Transverse colon (tissue), 4 donors: ENCODE data around the gene ENTR1. TPM values are rescaled to one million over a fixed set of nuclear protein-coding genes. Genes with fewer than 3 reads are reported as not detected.
"Not testable (repeated sequence)": the region's sequence is repeated elsewhere in the genome, so short reads cannot be mapped to it uniquely, and the experiment has no call there.

Experiments used
- DNase-seq: peaks from one replicate; pipeline ENCODE4 v3.0.0-alpha.2; 2019
- H3K27ac ChIP-seq, 4 donors: fragments of 200-600 bp; sonication (generic); 2 replicates each; pipeline ENCODE4 v1.5.1; 2016 to 2018; ENCODE audit warnings: inconsistent platforms in 4 of 4
- H3K27me3 ChIP-seq: fragments of 200-600 bp; sonication (generic); 2 replicates; pipeline ENCODE4 v1.5.1; 2017; ENCODE audit warnings: inconsistent platforms
- H3K36me3 ChIP-seq, 4 donors: fragments of 200-600 bp; sonication (generic); 2 replicates each; pipeline ENCODE4 v1.5.1; 2017 to 2019; ENCODE audit warnings: inconsistent platforms in 4 of 4
- H3K4me1 ChIP-seq, 4 donors: fragments of 200-600 bp; sonication (generic); 2 replicates each; pipeline ENCODE4 v1.5.1; 2017 to 2020; ENCODE audit warnings: inconsistent platforms in 4 of 4
- H3K4me3 ChIP-seq, 4 donors: fragments of 200-600 bp; sonication (generic); 1 replicate in 1 of 4; 2 replicates in 3 of 4; pipeline versions ENCODE4 v1.5.1 to v1.6.1; 2017 to 2019; ENCODE audit warnings: inconsistent platforms in 4 of 4
- H3K9me3 ChIP-seq, 2 donors: fragments of 200-600 bp; sonication (generic); 2 replicates each; pipeline ENCODE4 v1.5.1; 2017 to 2019; ENCODE audit warnings: inconsistent platforms in 2 of 2
- EP300 ChIP-seq: sonication (generic); formaldehyde crosslinking; IDR thresholded peaks from one replicate; pipeline ENCODE4 v1.6.1; 2017; ENCODE audit warnings: antibody characterized with exemption, low read depth
- POLR2A ChIP-seq: fragments of 450-650 bp; IDR thresholded peaks from one replicate; pipeline ENCODE4 v1.6.1; 2016; ENCODE audit warnings: antibody characterized with exemption, mild to moderate bottlenecking, moderate library complexity
- POLR2AphosphoS5 ChIP-seq, 3 donors: sonication (generic); formaldehyde crosslinking; IDR thresholded peaks; one replicate each; pipeline ENCODE4 v1.6.1; 2016; ENCODE audit warnings: antibody characterized with exemption in 3 of 3
- WGBS, 2 donors: methylation state at CpG; one replicate each; pipeline ENCODE4 v1.1.5; 2018; ENCODE audit warnings: low coverage in 1 of 2; 5-methylcytosine and 5-hydroxymethylcytosine counted together
- in situ Hi-C, 4 donors: fragments of 200-750 bp; cut with MboI; loops; one replicate each; pipeline versions ENCODE4 v1.15.0 to v1.15.1; 2017; ENCODE audit warnings: low sequenced_read_pairs in 3 of 4, low pct_ligation_motif_present in 1 of 4, low pct_unique_long_range_greater_than_20kb in 1 of 4
- intact Hi-C: fragments of 100-400 bp; cut with DNase I; formaldehyde crosslinking; loops from one replicate; pipeline ENCODE4 v1.15.1; 2023; ENCODE audit warnings: low total_unique reads
- total RNA-seq, 4 donors: library from RNA; depleted of rRNA; stranded (reverse); fragments of >200 nt; gene quantifications; one replicate each; pipeline ENCODE4 v1.1.0, GENCODE V29; 2016
- TF ChIP-seq, protein P1 (sequence below), 5 experiments: fragments of 200-600 bp in 3 of 5; fragments of 450-650 bp in 2 of 5; sonication (generic) in 3 of 5; IDR thresholded peaks; 1 replicate in 2 of 5; 2 replicates in 3 of 5; pipeline ENCODE4 v1.5.1; 2016 to 2017; ENCODE audit warnings: antibody characterized with exemption in 5 of 5, inconsistent platforms in 3 of 5, mild to moderate bottlenecking in 2 of 5, moderate library complexity in 1 of 5

ENTR1 gene
- total RNA-seq, 4 donors from 2014 or later: 23.6 to 74.6 (median 40.9) TPM

DNA sequence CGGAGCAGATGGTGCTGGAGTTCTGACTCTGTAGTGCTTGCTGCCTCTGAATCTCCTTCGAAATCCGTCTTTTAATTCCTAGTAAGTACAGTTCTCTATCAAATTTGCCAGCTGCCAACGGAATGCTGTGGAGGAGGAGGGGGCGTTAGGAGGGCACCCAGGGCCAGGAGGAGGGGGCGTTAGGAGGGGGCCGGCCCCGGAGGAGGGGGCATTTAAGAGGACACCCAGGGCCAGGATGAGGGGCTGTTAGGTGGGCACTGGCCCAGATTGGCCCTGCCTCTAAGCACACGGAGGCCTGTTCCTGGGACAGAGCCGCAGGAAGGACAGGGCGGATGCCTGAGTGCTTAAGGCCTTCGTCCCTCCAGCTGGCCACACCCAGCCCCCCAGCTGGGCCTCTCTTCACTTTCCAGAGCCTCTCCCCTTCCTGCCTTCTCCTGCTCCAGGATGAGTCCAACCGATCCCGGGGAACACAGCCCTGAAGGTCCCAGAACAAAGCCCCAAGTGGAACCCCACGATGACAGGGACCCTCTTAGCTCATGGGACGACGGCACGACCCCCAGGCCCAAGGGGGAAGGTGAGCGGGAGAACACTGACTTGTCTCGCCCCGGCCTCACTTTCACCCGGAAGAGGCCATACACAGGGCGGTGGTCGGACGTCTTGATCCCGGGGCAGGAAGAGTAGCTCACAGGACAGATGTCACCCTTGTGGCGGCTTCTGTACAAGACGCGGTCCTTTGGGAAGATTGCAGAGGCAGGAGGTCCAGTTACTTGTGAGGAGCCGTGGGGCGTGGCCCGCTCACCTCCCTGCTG lies 19.5 kb upstream of the ENTR1 start:
- no peak overlapping the region for H3K4me3 ChIP-seq
- no peak for TF ChIP-seq POLR2AphosphoS5 (IDR thresholded peaks at IDR 0.05)
- no peak for TF ChIP-seq EP300
- TF ChIP-seq, protein P1, sequence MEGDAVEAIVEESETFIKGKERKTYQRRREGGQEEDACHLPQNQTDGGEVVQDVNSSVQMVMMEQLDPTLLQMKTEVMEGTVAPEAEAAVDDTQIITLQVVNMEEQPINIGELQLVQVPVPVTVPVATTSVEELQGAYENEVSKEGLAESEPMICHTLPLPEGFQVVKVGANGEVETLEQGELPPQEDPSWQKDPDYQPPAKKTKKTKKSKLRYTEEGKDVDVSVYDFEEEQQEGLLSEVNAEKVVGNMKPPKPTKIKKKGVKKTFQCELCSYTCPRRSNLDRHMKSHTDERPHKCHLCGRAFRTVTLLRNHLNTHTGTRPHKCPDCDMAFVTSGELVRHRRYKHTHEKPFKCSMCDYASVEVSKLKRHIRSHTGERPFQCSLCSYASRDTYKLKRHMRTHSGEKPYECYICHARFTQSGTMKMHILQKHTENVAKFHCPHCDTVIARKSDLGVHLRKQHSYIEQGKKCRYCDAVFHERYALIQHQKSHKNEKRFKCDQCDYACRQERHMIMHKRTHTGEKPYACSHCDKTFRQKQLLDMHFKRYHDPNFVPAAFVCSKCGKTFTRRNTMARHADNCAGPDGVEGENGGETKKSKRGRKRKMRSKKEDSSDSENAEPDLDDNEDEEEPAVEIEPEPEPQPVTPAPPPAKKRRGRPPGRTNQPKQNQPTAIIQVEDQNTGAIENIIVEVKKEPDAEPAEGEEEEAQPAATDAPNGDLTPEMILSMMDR (IDR thresholded peaks at IDR 0.05): no peak
- no peak for TF ChIP-seq POLR2A
- H3K9me3 ChIP-seq: no peaks in the 10 kb centered on the region
- no peak for DNase-seq
- intact Hi-C loops: no loop called here
- H3K4me1 ChIP-seq: no peaks in the 10 kb centered on the region
- no peaks in the 10 kb centered on the region for H3K27me3 ChIP-seq
- H3K27ac ChIP-seq: no peak overlapping the region
- H3K36me3 ChIP-seq: no peaks in the 10 kb centered on the region
- in situ Hi-C loops: no loop called here
- 80 to 88% methylated on average over 8 to 32 of the region's 32 CpGs for WGBS, 2 donors

DNA sequence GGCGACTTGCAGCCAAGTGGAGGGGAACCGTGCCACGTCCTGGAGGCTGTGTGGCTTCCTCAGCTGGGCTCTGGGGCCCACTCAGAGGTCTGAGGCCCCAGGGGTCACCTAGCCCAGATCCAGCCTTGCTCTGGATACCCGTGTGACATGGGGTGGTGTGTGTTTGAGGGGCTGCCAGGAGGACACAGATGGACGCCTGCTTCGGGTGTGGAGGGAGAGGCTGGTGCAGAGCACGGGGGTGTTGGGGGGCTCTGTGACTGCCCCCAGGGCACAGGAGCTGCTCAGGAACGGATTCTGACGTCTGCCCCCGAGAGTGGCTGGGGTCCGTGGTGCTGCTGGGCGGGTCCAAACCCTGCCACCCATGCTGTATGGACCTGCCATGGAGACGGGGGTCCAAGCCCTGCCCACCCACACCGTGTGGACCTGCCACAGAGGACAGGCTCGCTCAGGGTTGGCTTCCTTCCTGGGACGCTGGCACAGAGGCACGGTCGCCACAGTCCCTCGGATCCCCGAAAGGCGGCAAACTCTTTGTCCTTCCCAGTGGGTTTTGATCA lies 18.7 kb upstream of the ENTR1 start:
- no peak overlapping the region for H3K4me3 ChIP-seq
- no peak for DNase-seq
- H3K27ac ChIP-seq: no peak overlapping the region
- TF ChIP-seq POLR2A (no peak), EP300 (no peak), POLR2AphosphoS5 (IDR thresholded peaks at IDR 0.05) (no peak)
- TF ChIP-seq, protein P1 (IDR thresholded peaks at IDR 0.05): no peak
- H3K27me3 ChIP-seq: no peaks in the 10 kb centered on the region
- no peaks in the 10 kb centered on the region for H3K4me1 ChIP-seq
- intact Hi-C loops: no loop called here
- no peaks in the 10 kb centered on the region for H3K36me3 ChIP-seq
- 89% methylated on average over 21 of the region's 21 CpGs; no CpG with 5 or more reads in 1 of the 2 donors for WGBS, 2 donors
- in situ Hi-C loops: no loop called here
- no peaks in the 10 kb centered on the region for H3K9me3 ChIP-seq

DNA sequence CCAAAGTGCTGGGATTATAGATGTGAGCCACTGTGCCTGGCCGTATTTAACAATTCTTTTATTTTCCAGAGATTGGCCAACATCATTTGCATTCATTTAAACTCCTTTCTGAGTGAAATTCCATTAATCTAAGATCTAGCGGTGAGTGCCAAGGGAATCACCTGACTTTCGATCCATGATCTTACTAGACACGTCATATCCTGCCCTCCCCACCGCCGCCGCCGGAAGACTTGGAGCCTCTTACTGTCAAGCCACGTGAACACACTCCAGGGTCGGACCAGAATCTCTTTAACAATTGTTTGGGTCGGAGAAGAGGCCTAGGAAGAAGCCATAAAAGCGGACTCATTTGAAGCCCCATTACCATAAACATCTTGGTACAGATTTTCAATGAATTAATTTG lies 16.4 kb upstream of the ENTR1 start:
- Histone ChIP-seq H3K27ac (no peak overlapping the region), H3K4me1 (no peaks in the 10 kb centered on the region), H3K9me3 (no peaks in the 10 kb centered on the region), H3K4me3 (no peak overlapping the region), H3K27me3 (no peaks in the 10 kb centered on the region), H3K36me3 (peaks cover 0 to 18% (median 8%) of the 10 kb centered on the region in 4 donors)
- intact Hi-C loops: no loop called here
- TF ChIP-seq, protein P1 (IDR thresholded peaks at IDR 0.05): no peak
- TF ChIP-seq POLR2AphosphoS5 (IDR thresholded peaks at IDR 0.05) (no peak), POLR2A (no peak), EP300 (no peak)
- WGBS, 2 donors: 80 to 90% methylated on average over 1 to 12 of the region's 12 CpGs
- in situ Hi-C loops: no loop called here
- no peak for DNase-seq

DNA sequence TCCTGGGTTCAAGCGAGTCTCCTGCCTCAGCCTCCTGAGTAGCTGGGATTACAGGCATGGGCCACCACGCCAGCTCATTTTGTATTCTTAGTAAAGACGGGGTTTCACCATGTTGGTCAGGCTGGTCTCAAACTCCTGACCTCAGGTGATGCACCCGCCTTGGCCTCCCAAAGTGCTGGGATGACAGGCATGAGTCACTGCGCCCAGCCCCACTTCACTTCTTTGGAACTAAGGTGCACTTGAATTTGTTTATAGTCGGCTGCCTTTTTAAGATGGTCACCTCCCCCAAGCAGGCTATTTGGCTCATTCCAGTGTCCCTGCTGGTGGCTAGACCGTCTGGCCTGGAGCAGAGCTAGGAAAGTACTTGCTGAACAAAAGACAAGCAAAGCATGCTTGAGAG lies 15.0 kb upstream of the ENTR1 start:
- H3K4me3 ChIP-seq, in situ Hi-C loops, H3K9me3 ChIP-seq, H3K4me1 ChIP-seq, intact Hi-C loops, H3K27me3 ChIP-seq, H3K27ac ChIP-seq, DNase-seq: not testable (repeated sequence)
- H3K36me3 ChIP-seq: peaks cover 0 to 30% (median 11%) of the 10 kb centered on the region in 4 donors
- WGBS, 2 donors: 86 to 89% methylated on average over 4 to 7 of the region's 7 CpGs
